ENCODE data around the gene IL18R1. TPM values are rescaled to one million over a fixed set of nuclear protein-coding genes. Genes with fewer than 3 reads are reported as not detected.

The IL18R1 gene
- total RNA-seq, 1 donor from 2014 or later: 2.2 TPM

DNA sequence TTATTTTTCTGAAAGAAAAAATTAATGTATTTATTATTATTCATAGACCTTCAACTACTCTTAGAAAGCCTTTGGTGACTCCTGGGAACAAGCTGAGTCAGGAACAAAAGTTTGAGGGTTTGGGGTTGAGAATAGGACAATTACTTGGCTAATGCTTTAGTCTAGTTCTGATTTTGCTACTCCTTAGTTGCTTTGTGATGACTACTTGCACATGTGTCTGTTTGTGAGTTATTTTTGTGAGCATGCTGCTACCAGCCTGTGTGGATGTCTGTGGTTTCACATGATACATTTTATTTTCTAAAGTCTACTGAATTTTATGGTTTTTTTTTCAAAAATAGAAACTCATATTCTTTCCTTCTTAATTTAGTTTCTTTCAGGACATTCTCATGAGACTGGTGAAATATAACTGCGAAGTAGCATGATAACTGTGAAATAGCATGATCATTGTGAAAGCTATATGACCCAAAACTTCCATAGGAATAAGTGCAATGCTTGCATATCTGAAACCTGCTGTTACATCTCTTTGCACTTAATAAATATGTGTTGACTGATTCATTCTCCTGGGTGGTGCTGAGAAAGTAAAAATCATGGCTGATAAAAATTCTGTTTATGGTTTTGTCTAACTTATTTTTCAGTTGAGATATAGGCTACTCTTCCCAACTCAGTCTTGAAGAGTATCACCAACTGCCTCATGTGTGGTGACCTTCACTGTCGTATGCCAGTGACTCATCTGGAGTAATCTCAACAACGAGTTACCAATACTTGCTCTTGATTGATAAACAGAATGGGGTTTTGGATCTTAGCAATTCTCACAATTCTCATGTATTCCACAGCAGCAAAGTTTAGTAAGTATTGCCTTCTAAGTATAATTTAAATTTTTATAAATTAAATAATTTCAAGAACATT, 17.9 kb upstream of the IL18R1 start:
- peaks cover 6% of the 10 kb centered on the region for H3K27me3 Mint-ChIP-seq
- H3K9me3 Mint-ChIP-seq: no peaks in the 10 kb centered on the region
- no peak overlapping the region for H3K4me3 Mint-ChIP-seq
- ChIA-PET POLR2A (no interaction called here), CTCF (no interaction called here)
- TF ChIP-seq, protein P1, sequence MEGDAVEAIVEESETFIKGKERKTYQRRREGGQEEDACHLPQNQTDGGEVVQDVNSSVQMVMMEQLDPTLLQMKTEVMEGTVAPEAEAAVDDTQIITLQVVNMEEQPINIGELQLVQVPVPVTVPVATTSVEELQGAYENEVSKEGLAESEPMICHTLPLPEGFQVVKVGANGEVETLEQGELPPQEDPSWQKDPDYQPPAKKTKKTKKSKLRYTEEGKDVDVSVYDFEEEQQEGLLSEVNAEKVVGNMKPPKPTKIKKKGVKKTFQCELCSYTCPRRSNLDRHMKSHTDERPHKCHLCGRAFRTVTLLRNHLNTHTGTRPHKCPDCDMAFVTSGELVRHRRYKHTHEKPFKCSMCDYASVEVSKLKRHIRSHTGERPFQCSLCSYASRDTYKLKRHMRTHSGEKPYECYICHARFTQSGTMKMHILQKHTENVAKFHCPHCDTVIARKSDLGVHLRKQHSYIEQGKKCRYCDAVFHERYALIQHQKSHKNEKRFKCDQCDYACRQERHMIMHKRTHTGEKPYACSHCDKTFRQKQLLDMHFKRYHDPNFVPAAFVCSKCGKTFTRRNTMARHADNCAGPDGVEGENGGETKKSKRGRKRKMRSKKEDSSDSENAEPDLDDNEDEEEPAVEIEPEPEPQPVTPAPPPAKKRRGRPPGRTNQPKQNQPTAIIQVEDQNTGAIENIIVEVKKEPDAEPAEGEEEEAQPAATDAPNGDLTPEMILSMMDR (IDR thresholded peaks at IDR 0.05): no peak
- H3K36me3 Mint-ChIP-seq (ENCODE audit: low read depth): no peaks in the 10 kb centered on the region
- intact Hi-C loops (cut with micrococcal nuclease): no loop called here
- DNase-seq (no peak), ATAC-seq (ENCODE audit: low read depth) (no peak)
- H3K27ac Mint-ChIP-seq: no peak overlapping the region
- no peaks in the 10 kb centered on the region for H3K4me1 Mint-ChIP-seq

DNA sequence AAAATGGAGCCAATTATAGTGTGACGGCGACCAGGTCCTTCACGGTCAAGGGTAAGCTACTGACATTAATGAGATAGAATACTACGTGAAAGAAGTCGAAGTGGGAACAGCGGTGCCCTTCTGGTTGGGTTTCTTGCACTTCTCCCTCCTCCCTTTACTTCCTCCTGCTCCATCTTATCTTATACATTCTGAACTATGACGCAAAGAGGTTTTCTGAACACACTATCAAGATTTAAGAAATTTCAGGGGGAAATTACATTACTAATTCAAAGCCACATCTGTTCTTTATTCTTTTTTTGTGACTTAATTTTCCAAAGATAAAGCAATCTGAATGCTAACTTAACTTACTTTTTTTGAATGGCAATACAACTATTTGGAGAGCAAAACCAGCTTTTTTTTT, 14.8 kb upstream of the IL18R1 start:
- H3K4me3 Mint-ChIP-seq: no peak overlapping the region
- intact Hi-C loops (cut with micrococcal nuclease): no loop called here
- H3K27ac Mint-ChIP-seq: no peak overlapping the region
- ATAC-seq (ENCODE audit: low read depth) (no peak), DNase-seq (no peak)
- POLR2A ChIA-PET: no interaction called here
- H3K36me3 Mint-ChIP-seq (ENCODE audit: low read depth): no peaks in the 10 kb centered on the region
- no peaks in the 10 kb centered on the region for H3K4me1 Mint-ChIP-seq
- CTCF ChIA-PET: no interaction called here
- TF ChIP-seq, protein P1 (IDR thresholded peaks at IDR 0.05): no peak
- peaks cover 3% of the 10 kb centered on the region for H3K27me3 Mint-ChIP-seq
- H3K9me3 Mint-ChIP-seq: no peaks in the 10 kb centered on the region

DNA sequence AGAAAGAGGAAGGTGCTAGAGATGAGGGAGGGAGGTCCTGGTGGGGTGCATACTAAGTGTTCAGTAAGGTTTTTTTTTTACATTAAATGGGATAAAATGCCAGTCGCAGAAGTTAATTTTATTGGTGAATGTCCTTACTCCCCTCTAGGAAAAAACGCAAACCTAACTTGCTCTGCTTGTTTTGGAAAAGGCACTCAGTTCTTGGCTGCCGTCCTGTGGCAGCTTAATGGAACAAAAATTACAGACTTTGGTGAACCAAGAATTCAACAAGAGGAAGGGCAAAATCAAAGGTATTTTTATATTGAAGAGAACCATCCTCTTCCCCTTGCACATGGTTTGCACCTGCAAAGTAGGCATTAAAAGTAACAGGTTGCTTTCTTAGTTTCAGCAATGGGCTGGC, 12.7 kb upstream of the IL18R1 start:
- ChIA-PET CTCF (no interaction called here), POLR2A (no interaction called here)
- intact Hi-C loops (cut with micrococcal nuclease): no loop called here
- Mint-ChIP-seq H3K4me1 (no peaks in the 10 kb centered on the region), H3K36me3 (ENCODE audit: low read depth) (no peaks in the 10 kb centered on the region), H3K4me3 (no peak overlapping the region), H3K27me3 (peaks cover 10% of the 10 kb centered on the region), H3K9me3 (no peaks in the 10 kb centered on the region), H3K27ac (no peak overlapping the region)
- no peak for ATAC-seq (ENCODE audit: low read depth)
- DNase-seq: no peak
- TF ChIP-seq, protein P1 (IDR thresholded peaks at IDR 0.05): no peak

DNA sequence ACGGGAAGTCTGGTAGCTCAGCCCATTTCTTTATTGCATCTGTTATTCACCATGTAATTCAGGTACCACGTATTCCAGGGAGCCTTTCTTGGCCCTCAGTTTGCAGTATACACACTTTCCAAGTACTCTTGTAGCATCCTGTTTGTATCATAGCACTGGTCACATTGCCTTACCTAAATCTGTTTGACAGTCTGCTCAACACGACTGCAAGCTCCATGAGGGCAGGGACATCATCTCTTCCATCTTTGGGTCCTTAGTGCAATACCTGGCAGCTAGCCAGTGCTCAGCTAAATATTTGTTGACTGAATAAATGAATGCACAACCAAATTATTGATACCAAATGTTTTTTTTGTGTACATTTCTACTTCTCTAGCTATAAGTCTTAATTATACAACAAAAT, 11.2 kb upstream of the IL18R1 start:
- Mint-ChIP-seq H3K9me3 (no peaks in the 10 kb centered on the region), H3K27me3 (peaks cover 10% of the 10 kb centered on the region), H3K4me3 (no peak overlapping the region), H3K4me1 (no peaks in the 10 kb centered on the region), H3K36me3 (ENCODE audit: low read depth) (no peaks in the 10 kb centered on the region), H3K27ac (no peak overlapping the region)
- DNase-seq: no peak
- ATAC-seq (ENCODE audit: low read depth): no peak
- CTCF ChIA-PET: no interaction called here
- intact Hi-C loops (cut with micrococcal nuclease): no loop called here
- POLR2A ChIA-PET: no interaction called here
- TF ChIP-seq, protein P1 (IDR thresholded peaks at IDR 0.05): no peak

DNA sequence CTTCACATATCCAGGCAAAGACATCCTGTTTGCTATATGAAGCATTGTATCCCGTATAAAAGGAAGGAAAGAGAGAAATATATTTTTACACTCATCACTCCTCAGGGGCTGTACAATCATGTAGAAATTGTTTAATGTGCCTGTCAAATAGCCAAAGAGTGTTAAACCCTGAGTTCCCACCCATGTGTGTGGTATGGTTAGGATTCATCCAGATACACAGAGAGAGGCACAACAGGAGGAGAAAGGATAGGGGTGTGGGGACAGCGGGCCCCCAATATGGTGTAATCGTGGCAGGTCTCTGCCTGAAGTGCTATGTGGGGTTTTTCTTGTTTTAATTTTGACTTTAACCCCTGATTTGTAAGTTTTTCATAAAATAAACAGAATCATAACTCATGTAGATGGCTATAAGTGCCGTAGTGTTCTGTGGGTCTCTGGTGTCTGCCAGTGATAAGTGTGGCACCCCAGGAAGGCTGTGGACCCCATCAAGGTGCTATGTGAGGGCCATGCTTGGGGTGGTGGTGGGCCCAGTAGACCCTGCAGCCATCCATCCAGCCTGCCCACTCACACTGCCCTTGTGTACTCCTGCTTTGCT, 10.2 kb upstream of the IL18R1 start:
- ATAC-seq (ENCODE audit: low read depth) (no peak), DNase-seq (no peak)
- H3K4me1 Mint-ChIP-seq: no peaks in the 10 kb centered on the region
- CTCF ChIA-PET: no interaction called here
- no peaks in the 10 kb centered on the region for H3K9me3 Mint-ChIP-seq
- intact Hi-C loops (cut with micrococcal nuclease): no loop called here
- no peak overlapping the region for H3K27ac Mint-ChIP-seq
- TF ChIP-seq, protein P1 (IDR thresholded peaks at IDR 0.05): no peak
- no peak overlapping the region for H3K4me3 Mint-ChIP-seq
- no peaks in the 10 kb centered on the region for H3K36me3 Mint-ChIP-seq (ENCODE audit: low read depth)
- POLR2A ChIA-PET: no interaction called here
- H3K27me3 Mint-ChIP-seq: peaks cover 10% of the 10 kb centered on the region

Measured in activated B cell treated with CpG ODN at 0.5 μM for 24 hours (primary cell).